Activated T-cell treated with anti-CD3 and anti-CD28 coated beads, Interleukin-2, amount 50 U/mL, for 72 hours (primary cell): ENCODE results near the gene MARVELD2. TPM values are rescaled to one million over a fixed set of nuclear protein-coding genes. Genes with fewer than 3 reads are reported as not detected.
"Not testable (repeated sequence)": the region's sequence is repeated elsewhere in the genome, so short reads cannot be mapped to it uniquely, and the experiment has no call there.

Experiments used
- ATAC-seq, 2 donors: fragments of 150-1000 bp; cut with Tn5 transposase; replicated peaks in 1 of 2; 2 replicates each; pipeline ENCODE4 v1.10.0; 2021; ENCODE audit warnings: moderate library complexity in 2 of 2, mild to moderate bottlenecking in 1 of 2
- DNase-seq, 2 donors: peaks; one replicate each; pipeline ENCODE4 v3.0.0; 2021 to 2022; ENCODE audit warnings: mixed read lengths in 1 of 2
- H3K27ac Mint-ChIP-seq: one replicate; pipeline ENCODE4 v1.8.0; 2022; ENCODE audit warnings: mild to moderate bottlenecking, moderate library complexity, mixed read lengths
- H3K27me3 Mint-ChIP-seq: one replicate; pipeline ENCODE4 v1.8.0; 2022; ENCODE audit warnings: low read depth, mixed read lengths
- H3K36me3 Mint-ChIP-seq, 2 donors: one replicate each; pipeline ENCODE4 v1.8.0; 2022; ENCODE audit warnings: mixed read lengths in 2 of 2, mild to moderate bottlenecking in 1 of 2; ENCODE audit not compliant: insufficient read depth in 2 of 2
- H3K4me1 Mint-ChIP-seq: one replicate; pipeline ENCODE4 v1.8.0; 2022; ENCODE audit warnings: low read depth, mixed read lengths
- H3K4me3 Mint-ChIP-seq, 2 donors: one replicate each; pipeline ENCODE4 v1.8.0; 2022; ENCODE audit warnings: mild to moderate bottlenecking in 2 of 2, mixed read lengths in 2 of 2, moderate library complexity in 2 of 2
- H3K9me3 Mint-ChIP-seq, 2 donors: one replicate each; pipeline ENCODE4 v1.8.0; 2022; ENCODE audit warnings: mixed read lengths in 2 of 2
- total RNA-seq, 2 donors: library from RNA; stranded (reverse); gene quantifications; one replicate each; pipeline ENCODE4 v1.2.3, GENCODE V29; 2022

The MARVELD2 gene
- under 1 TPM; 0.74 to 0.76 TPM for total RNA-seq

GRCh38 chr5:69414885-69415583 is at the start of gene MARVELD2:
Gene MARVELD2 (plus strand): TSS chr5:69415116. CDS start chr5:69419386, 4,270 bp downstream.
- peaks cover 8% of the 10 kb centered on the region for H3K4me1 Mint-ChIP-seq
- peak; percentile 89 to 90 for ATAC-seq
- H3K36me3 Mint-ChIP-seq: peaks cover 2 to 9% of the 10 kb centered on the region in 2 donors
- peak within 1 kb of the TSS; percentile 70 to 78 for H3K4me3 Mint-ChIP-seq
- no peaks in the 10 kb centered on the region for H3K27me3 Mint-ChIP-seq
- H3K27ac Mint-ChIP-seq: peak within 1 kb of the TSS; percentile 41
- DNase-seq: peak; percentile 49 to 51
- H3K9me3 Mint-ChIP-seq: no peaks in the 10 kb centered on the region

DNA sequence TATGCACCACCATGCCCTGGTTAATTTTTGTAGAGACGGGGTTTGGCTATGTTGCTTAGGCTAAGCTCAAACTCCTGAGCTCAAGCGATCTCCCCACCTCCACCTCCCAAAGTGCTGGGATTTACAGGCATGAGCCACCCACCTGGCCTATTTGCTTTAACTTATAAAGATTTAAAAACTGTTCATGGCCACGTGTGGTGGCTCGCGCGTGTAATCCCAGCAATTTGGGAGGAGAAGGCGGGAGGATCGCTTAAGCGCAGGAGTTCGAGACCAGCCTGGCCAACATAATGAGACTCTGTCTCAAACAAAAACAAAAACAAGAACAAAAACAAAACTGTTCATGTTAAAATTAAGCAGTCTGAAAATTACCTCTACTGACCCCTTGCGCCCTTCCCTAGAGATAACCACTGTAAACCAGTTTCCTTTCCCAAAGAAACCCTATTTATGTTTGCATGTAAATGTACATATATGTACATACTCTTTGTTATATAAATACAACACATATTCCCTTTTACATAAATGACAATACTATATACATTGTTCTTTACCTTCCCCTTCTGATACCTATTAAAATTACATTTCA is 47.1 kb upstream of the MARVELD2 start:
- DNase-seq (no peak), ATAC-seq (no peak)
- Mint-ChIP-seq H3K27ac (peak overlapping the region; percentile 99), H3K36me3 (peaks cover 14 to 31% of the 10 kb centered on the region in 2 donors), H3K4me3 (peak overlapping the region; percentile 90 to 98), H3K9me3 (no peaks in the 10 kb centered on the region), H3K4me1 (peaks cover 44% of the 10 kb centered on the region), H3K27me3 (no peaks in the 10 kb centered on the region)

DNA sequence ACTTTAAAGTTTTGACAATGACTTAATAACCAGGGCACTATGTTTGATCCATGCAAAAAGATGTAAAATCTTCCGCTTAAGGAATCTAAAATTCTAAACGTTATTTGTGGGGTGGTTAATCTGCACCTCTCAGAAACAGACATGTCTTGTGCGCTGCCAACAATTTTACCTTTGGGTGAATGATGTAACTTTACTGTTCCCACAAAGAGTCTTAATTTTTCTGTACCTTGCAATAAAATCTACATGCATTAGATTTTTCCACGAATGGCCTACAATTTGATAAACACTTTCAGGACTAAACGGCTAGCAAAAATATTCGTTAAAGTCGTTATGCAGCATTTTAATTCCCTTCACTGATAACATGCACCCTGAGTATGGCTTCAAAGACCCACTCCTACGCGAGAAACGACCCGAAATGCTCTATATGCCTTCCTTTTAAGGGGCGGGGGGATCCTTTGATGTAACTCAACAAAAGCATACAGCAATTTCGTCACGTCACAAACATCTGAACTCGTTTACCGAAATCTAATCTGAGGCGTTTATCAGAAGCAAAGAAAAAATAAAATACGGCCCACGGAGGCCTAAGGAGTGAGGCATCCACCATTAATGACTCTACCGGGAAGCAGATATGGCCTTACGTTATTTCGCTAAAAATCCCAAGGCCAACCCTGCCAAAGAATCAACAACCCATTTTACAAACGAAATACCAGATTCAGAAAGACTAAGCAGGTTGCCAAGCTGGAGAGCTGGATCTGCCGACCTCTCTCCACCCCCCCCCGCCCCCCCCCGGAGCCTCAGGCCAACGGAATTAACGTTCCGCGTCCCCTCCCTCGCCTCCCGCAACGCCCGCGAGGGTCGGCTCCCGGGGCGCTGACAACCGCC is 46.2 kb upstream of the MARVELD2 start:
- no peaks in the 10 kb centered on the region for H3K9me3 Mint-ChIP-seq
- H3K4me3 Mint-ChIP-seq: peak overlapping the region; percentile 90 to 98
- H3K27me3 Mint-ChIP-seq: no peaks in the 10 kb centered on the region
- ATAC-seq (peak; percentile 1), DNase-seq (peak; percentile 17 to 21)
- H3K4me1 Mint-ChIP-seq: peaks cover 48% of the 10 kb centered on the region
- H3K27ac Mint-ChIP-seq: peak overlapping the region; percentile 99
- H3K36me3 Mint-ChIP-seq: peaks cover 14 to 23% of the 10 kb centered on the region in 2 donors

- peaks cover 48% of the 10 kb centered on the region for H3K4me1 Mint-ChIP-seq
- H3K27me3 Mint-ChIP-seq: no peaks in the 10 kb centered on the region
- ATAC-seq: peak; percentile 92 to 94
- H3K4me3 Mint-ChIP-seq: peak within 1 kb of the TSS; percentile 90 to 98
- peak within 1 kb of the TSS; percentile 99 for H3K27ac Mint-ChIP-seq
- H3K9me3 Mint-ChIP-seq: no peaks in the 10 kb centered on the region
- DNase-seq: peak; percentile 92 to 96
- H3K36me3 Mint-ChIP-seq: peaks cover 14 to 25% of the 10 kb centered on the region in 2 donors
Measured at GRCh38 chr5:69369340-69370121, 45.4 kb upstream of the MARVELD2 start, which contains the start of the genes AK6, RAD17 and TAF9. Gene AK6 (minus strand): TSS chr5:69369520. CDS start chr5:69369490, 30 bp downstream. Gene RAD17 (plus strand): TSS chr5:69369818. CDS start chr5:69372209, 2,391 bp downstream. Gene TAF9 (minus strand): TSS chr5:69369520. CDS start chr5:69365737, 3,783 bp downstream.

DNA sequence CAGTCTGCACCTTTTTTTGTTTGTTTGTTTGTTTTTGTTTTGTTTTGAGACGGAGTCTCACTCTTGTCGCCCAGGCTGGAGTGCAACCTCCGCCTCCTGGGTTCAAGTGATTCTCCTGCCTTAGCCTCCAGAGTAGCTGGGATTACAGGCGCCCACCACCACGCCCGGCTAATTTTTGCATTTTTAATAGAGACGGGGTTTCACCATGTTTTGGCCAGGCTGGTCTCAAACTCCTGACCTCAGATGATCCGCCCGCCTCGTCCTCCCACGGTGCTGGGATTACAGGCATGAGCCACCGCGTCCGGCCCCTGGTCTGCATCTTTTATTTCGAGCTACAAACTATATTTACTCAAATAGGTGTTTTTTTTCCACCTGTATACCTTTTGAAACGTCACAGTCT is 44.6 kb upstream of the MARVELD2 start:
- Mint-ChIP-seq H3K27ac (peak overlapping the region; percentile 99), H3K36me3 (peaks cover 10 to 19% of the 10 kb centered on the region in 2 donors), H3K4me3 (peak overlapping the region; percentile 89 to 92), H3K4me1 (peaks cover 42% of the 10 kb centered on the region)
- not testable (repeated sequence) for H3K27me3 Mint-ChIP-seq, ATAC-seq, H3K9me3 Mint-ChIP-seq
- peak; percentile 20 to 21 for DNase-seq

GRCh38 chr5:69372394-69372793 is 42.5 kb upstream of the MARVELD2 start:
- no peak overlapping the region for H3K27ac Mint-ChIP-seq

GRCh38 chr5:69374911-69375446 is 39.9 kb upstream of the MARVELD2 start:
- ATAC-seq (no peak), DNase-seq (no peak)
- Mint-ChIP-seq H3K4me3 (no peak overlapping the region), H3K27me3 (no peaks in the 10 kb centered on the region), H3K27ac (peak overlapping the region; percentile 12), H3K36me3 (peaks cover 0 to 8% of the 10 kb centered on the region in 2 donors), H3K4me1 (peaks cover 13% of the 10 kb centered on the region), H3K9me3 (no peaks in the 10 kb centered on the region)

More at GRCh38 chr5:69372394-69372793, 42.5 kb upstream of the MARVELD2 start:
- Mint-ChIP-seq H3K9me3 (no peaks in the 10 kb centered on the region), H3K4me1 (peaks cover 25% of the 10 kb centered on the region), H3K36me3 (peaks cover 4 to 13% of the 10 kb centered on the region in 2 donors), H3K4me3 (peak overlapping the region in 1 of 2 donors; percentile 13), H3K27me3 (no peaks in the 10 kb centered on the region)
- no peak for ATAC-seq
- DNase-seq: no peak

DNA sequence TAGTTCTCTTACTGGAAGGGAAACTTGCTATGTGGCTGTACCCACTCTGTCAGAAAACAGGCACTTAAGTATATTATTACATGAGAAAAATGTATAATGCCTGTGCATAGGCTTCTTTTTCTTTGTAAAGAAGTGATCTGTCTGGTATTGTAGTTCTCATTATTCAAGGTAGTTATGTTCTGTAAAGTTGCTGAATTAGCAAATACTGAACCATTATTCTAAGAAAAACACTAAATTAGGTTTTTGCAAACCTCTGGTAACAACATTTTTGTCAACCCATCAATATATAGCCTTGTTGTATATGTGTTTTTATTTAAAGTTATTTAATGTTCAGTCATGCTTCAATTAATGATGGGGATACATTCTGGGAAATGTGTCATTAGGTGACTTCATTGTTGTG is 36.5 kb upstream of the MARVELD2 start:
- Mint-ChIP-seq H3K27ac (no peak overlapping the region), H3K4me3 (no peak overlapping the region), H3K36me3 (peaks cover 0 to 10% of the 10 kb centered on the region in 2 donors), H3K4me1 (no peaks in the 10 kb centered on the region), H3K27me3 (no peaks in the 10 kb centered on the region), H3K9me3 (no peaks in the 10 kb centered on the region)
- ATAC-seq (no peak), DNase-seq (no peak)

GRCh38 chr5:69404659-69405330 is 10.1 kb upstream of the MARVELD2 start:
- no peak overlapping the region for H3K4me3 Mint-ChIP-seq
- no peak overlapping the region for H3K27ac Mint-ChIP-seq
- ATAC-seq (no peak), DNase-seq (no peak)
- no peaks in the 10 kb centered on the region for H3K4me1 Mint-ChIP-seq
- H3K36me3 Mint-ChIP-seq: peaks cover 4 to 26% of the 10 kb centered on the region in 2 donors
- no peaks in the 10 kb centered on the region for H3K27me3 Mint-ChIP-seq
- H3K9me3 Mint-ChIP-seq: no peaks in the 10 kb centered on the region

- Mint-ChIP-seq H3K4me3 (peak overlapping the region; percentile 52 to 70), H3K27me3 (no peaks in the 10 kb centered on the region), H3K4me1 (peaks cover 8% of the 10 kb centered on the region), H3K36me3 (peaks cover 2 to 9% of the 10 kb centered on the region in 2 donors), H3K9me3 (no peaks in the 10 kb centered on the region), H3K27ac (no peak overlapping the region)
- no peak for ATAC-seq
- no peak for DNase-seq
Measured at GRCh38 chr5:69415584-69415958, 655 bp downstream of the MARVELD2 start.

DNA sequence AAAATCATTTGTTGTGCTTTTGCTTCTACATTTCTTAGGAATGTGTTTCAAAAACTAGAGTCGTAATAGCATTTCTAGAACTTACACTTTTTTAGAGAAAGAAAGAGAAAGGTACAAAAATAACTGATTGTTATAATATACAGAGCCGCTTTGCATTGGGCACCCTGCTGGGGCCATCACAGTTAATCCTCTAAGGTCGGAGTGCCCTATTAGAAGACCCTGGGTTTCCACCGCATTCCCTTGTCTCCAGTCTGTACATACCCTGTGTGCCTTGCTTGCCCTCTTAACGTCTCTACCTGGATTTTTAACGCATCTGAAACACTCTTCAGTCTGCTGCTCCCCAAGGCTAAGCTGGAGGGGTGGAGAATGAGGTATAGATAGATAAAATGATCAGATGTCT is 1.3 kb downstream of the MARVELD2 start:
- Mint-ChIP-seq H3K36me3 (peaks cover 2 to 9% of the 10 kb centered on the region in 2 donors), H3K4me1 (peaks cover 8% of the 10 kb centered on the region), H3K27me3 (no peaks in the 10 kb centered on the region), H3K4me3 (peak overlapping the region; percentile 52 to 70), H3K27ac (no peak overlapping the region), H3K9me3 (no peaks in the 10 kb centered on the region)
- DNase-seq: no peak
- no peak for ATAC-seq
